Kidney epithelial cell (primary cell): ENCODE measurements around the gene HMGN1. TPM values are rescaled to one million over a fixed set of nuclear protein-coding genes. Genes with fewer than 3 reads are reported as not detected.

Source experiments
- DNase-seq: peaks from one replicate; pipeline ENCODE4 v3.0.0-alpha.2; 2010; ENCODE audit warnings: low read depth
- H3K27me3 ChIP-seq: 2 replicates; pipeline ENCODE4 v1.6.0; 2011; ENCODE audit warnings: low read length; ENCODE audit not compliant: control insufficient read depth, insufficient read depth
- H3K36me3 ChIP-seq: 2 replicates; pipeline ENCODE4 v1.5.1; 2011; ENCODE audit warnings: low read length; ENCODE audit not compliant: control insufficient read depth, insufficient read depth
- H3K4me3 ChIP-seq: 2 replicates; pipeline ENCODE4 v1.5.1; 2011; ENCODE audit warnings: low read depth, mild to moderate bottlenecking, control low read depth, low read length
- CTCF ChIP-seq: IDR thresholded peaks from 2 replicates; pipeline ENCODE4 v1.5.1; 2011; ENCODE audit warnings: mild to moderate bottlenecking, moderate library complexity, low read length, control low read depth, inconsistent platforms; ENCODE audit not compliant: insufficient read depth, poor library complexity, severe bottlenecking
- total RNA-seq: library from RNA; depleted of rRNA; stranded (reverse); fragments of >200 nt; gene quantifications from 2 replicates; pipeline ENCODE4 v1.2.3, GENCODE V29; 2015

Gene HMGN1
- total RNA-seq, 1 donor from 2014 or later = 352 TPM

GRCh38 chr21:39312112-39313041 lies 36.5 kb downstream of the HMGN1 start:
- TF ChIP-seq CTCF = no peak
- Histone ChIP-seq H3K27me3 (no peaks in the 10 kb centered on the region), H3K36me3 (no peaks in the 10 kb centered on the region), H3K4me3 (peak overlapping the region; percentile 58)
- peak; percentile 39 for DNase-seq

GRCh38 chr21:39311164-39311563 lies 37.7 kb downstream of the HMGN1 start:
- TF ChIP-seq CTCF = no peak
- Histone ChIP-seq H3K36me3 (no peaks in the 10 kb centered on the region), H3K27me3 (no peaks in the 10 kb centered on the region), H3K4me3 (no peak overlapping the region)
- no peak for DNase-seq

- no peak for DNase-seq
- TF ChIP-seq CTCF = no peak
- Histone ChIP-seq H3K27me3 (no peaks in the 10 kb centered on the region), H3K36me3 (no peaks in the 10 kb centered on the region), H3K4me3 (no peak overlapping the region)
These were observed 41.4 kb downstream of the HMGN1 start for GRCh38 chr21:39307466-39307865.

- TF ChIP-seq CTCF = no peak
- peaks cover 1% of the 10 kb centered on the region for H3K36me3 ChIP-seq
- no peak for DNase-seq
- H3K27me3 ChIP-seq = no peaks in the 10 kb centered on the region
- no peak overlapping the region for H3K4me3 ChIP-seq
These were observed 48.3 kb downstream of the HMGN1 start for GRCh38 chr21:39300587-39300986.

GRCh38 chr21:39296891-39297290 lies 52.0 kb downstream of the HMGN1 start:
- Histone ChIP-seq H3K4me3 (no peak overlapping the region), H3K36me3 (peaks cover 1% of the 10 kb centered on the region), H3K27me3 (no peaks in the 10 kb centered on the region)
- no peak for TF ChIP-seq CTCF
- no peak for DNase-seq

Other genes starting within 250 kb of the HMGN1 start
- 37.1 and 52.6 TPM in 2 replicates for gene PSMG1, start 165.6 kb downstream of the HMGN1 start, total RNA-seq
- gene BRWD1, start 35.5 kb downstream of the HMGN1 start, total RNA-seq = 20.3 and 26.3 TPM in 2 replicates
- gene LCA5L, start 96.7 kb upstream of the HMGN1 start, total RNA-seq = 2.0 and 4.4 TPM in 2 replicates
- 6.3 and 6.9 TPM in 2 replicates for gene SH3BGR, start 102.9 kb upstream of the HMGN1 start, total RNA-seq